Mesenchymal stem cell (in vitro differentiated cells and primary cell): Measurements from ENCODE around the gene IVL.

ENCODE experiments used
- DNase-seq: peaks from one replicate; pipeline ENCODE4 v3.0.0-alpha.2; 2013
- H2AFZ ChIP-seq: one replicate; pipeline ENCODE4 v1.6.1; 2013; ENCODE audit warnings: low read depth, mild to moderate bottlenecking, control low read depth, inconsistent platforms, low read length, moderate library complexity
- H2AK5ac ChIP-seq: 2 replicates; pipeline ENCODE4 v1.6.1; 2013; ENCODE audit warnings: low read length, moderate library complexity, mild to moderate bottlenecking, inconsistent platforms; ENCODE audit not compliant: severe bottlenecking
- H2BK120ac ChIP-seq: one replicate; pipeline ENCODE4 v1.6.1; 2013; ENCODE audit warnings: low read depth, mild to moderate bottlenecking, inconsistent platforms, low read length, moderate library complexity
- H2BK12ac ChIP-seq, 2 experiments: one replicate each; pipeline ENCODE4 v1.6.1; 2013; ENCODE audit warnings: inconsistent platforms in 2 of 2, low read length in 2 of 2, mild to moderate bottlenecking in 2 of 2, moderate library complexity in 2 of 2, control low read depth in 1 of 2
- H2BK15ac ChIP-seq: one replicate; pipeline ENCODE4 v1.6.1; 2013; ENCODE audit warnings: mild to moderate bottlenecking, low read depth, inconsistent platforms; ENCODE audit not compliant: poor library complexity, severe bottlenecking
- H2BK5ac ChIP-seq: 2 replicates; pipeline ENCODE4 v1.6.1; 2013; ENCODE audit warnings: low read depth, mild to moderate bottlenecking, low read length, control low read depth, inconsistent platforms; ENCODE audit not compliant: poor library complexity, severe bottlenecking
- H3K14ac ChIP-seq, 2 experiments: one replicate each; pipeline ENCODE4 v1.6.1; 2013; ENCODE audit warnings: inconsistent platforms in 2 of 2, low read length in 2 of 2, control low read depth in 1 of 2, mild to moderate bottlenecking in 1 of 2, moderate library complexity in 1 of 2
- H3K18ac ChIP-seq, 2 experiments: one replicate each; pipeline ENCODE4 v1.6.1; 2013; ENCODE audit warnings: inconsistent platforms in 2 of 2, low read length in 2 of 2, control low read depth in 1 of 2, low read depth in 1 of 2, mild to moderate bottlenecking in 1 of 2
- H3K23ac ChIP-seq, 2 experiments: one replicate each; pipeline ENCODE4 v1.6.1; 2013; ENCODE audit warnings: inconsistent platforms in 2 of 2, low read length in 2 of 2, mild to moderate bottlenecking in 2 of 2, moderate library complexity in 2 of 2, control low read depth in 1 of 2
- H3K27ac ChIP-seq: 2 replicates; pipeline ENCODE4 v1.5.1; 2013; ENCODE audit warnings: mild to moderate bottlenecking, moderate library complexity, low read length, control low read depth, inconsistent platforms; ENCODE audit not compliant: poor library complexity, severe bottlenecking
- H3K27me3 ChIP-seq, 2 experiments: 2 replicates each; pipeline versions ENCODE4 v1.6.1 to v1.7.0; 2013; ENCODE audit warnings: low read length in 2 of 2, mild to moderate bottlenecking in 2 of 2, moderate library complexity in 2 of 2, control low read depth in 1 of 2, inconsistent platforms in 1 of 2; ENCODE audit not compliant: control insufficient read depth in 1 of 2, insufficient read depth in 1 of 2
- H3K36me3 ChIP-seq, 2 experiments: 2 replicates each; pipeline versions ENCODE4 v1.6.1 to v1.7.0; 2013; ENCODE audit warnings: low read length in 2 of 2, control low read depth in 1 of 2, inconsistent platforms in 1 of 2, low read depth in 1 of 2, mild to moderate bottlenecking in 1 of 2; ENCODE audit not compliant: insufficient read depth in 2 of 2, control insufficient read depth in 1 of 2
- H3K4ac ChIP-seq, 2 experiments: one replicate each; pipeline ENCODE4 v1.6.1; 2013; ENCODE audit warnings: inconsistent platforms in 2 of 2, low read length in 2 of 2, mild to moderate bottlenecking in 2 of 2, moderate library complexity in 2 of 2, control low read depth in 1 of 2, low read depth in 1 of 2
- H3K4me1 ChIP-seq: 2 replicates; pipeline ENCODE4 v1.6.1; 2013; ENCODE audit warnings: low read depth, low read length, control low read depth; ENCODE audit not compliant: control insufficient read depth, insufficient read depth
- H3K4me2 ChIP-seq: 2 replicates; pipeline ENCODE4 v1.6.1; 2013; ENCODE audit warnings: low read length, mild to moderate bottlenecking, inconsistent platforms; ENCODE audit not compliant: poor library complexity, severe bottlenecking
- H3K4me3 ChIP-seq, 2 experiments: 2 replicates each; pipeline versions ENCODE4 v1.5.1 to v1.7.0; 2013; ENCODE audit warnings: low read length in 2 of 2, mild to moderate bottlenecking in 2 of 2, control low read depth in 1 of 2, low read depth in 1 of 2; ENCODE audit not compliant: insufficient read depth in 1 of 2
- H3K79me1 ChIP-seq: replicated peaks from 2 replicates; pipeline ENCODE4 v1.6.1; 2013; ENCODE audit warnings: mild to moderate bottlenecking, control low read depth, low read length, inconsistent platforms; ENCODE audit not compliant: poor library complexity, severe bottlenecking
- H3K9ac ChIP-seq: 2 replicates; pipeline ENCODE4 v1.7.0; 2013; ENCODE audit warnings: mild to moderate bottlenecking, low read length, moderate library complexity
- H3K9me3 ChIP-seq: 2 replicates; pipeline ENCODE4 v1.7.0; 2013; ENCODE audit warnings: mild to moderate bottlenecking, low read length; ENCODE audit not compliant: control insufficient read depth
- H4K8ac ChIP-seq: one replicate; pipeline ENCODE4 v1.6.1; 2013; ENCODE audit warnings: inconsistent platforms, mild to moderate bottlenecking, low read length, moderate library complexity
- H4K91ac ChIP-seq: one replicate; pipeline ENCODE4 v1.6.1; 2013; ENCODE audit warnings: mild to moderate bottlenecking, low read length, inconsistent platforms
- WGBS: methylation state at CpG from one replicate; pipeline ENCODE4 v1.1.7; 2013; ENCODE audit warnings: mixed read lengths; 5-methylcytosine and 5-hydroxymethylcytosine counted together

IVL gene

DNA sequence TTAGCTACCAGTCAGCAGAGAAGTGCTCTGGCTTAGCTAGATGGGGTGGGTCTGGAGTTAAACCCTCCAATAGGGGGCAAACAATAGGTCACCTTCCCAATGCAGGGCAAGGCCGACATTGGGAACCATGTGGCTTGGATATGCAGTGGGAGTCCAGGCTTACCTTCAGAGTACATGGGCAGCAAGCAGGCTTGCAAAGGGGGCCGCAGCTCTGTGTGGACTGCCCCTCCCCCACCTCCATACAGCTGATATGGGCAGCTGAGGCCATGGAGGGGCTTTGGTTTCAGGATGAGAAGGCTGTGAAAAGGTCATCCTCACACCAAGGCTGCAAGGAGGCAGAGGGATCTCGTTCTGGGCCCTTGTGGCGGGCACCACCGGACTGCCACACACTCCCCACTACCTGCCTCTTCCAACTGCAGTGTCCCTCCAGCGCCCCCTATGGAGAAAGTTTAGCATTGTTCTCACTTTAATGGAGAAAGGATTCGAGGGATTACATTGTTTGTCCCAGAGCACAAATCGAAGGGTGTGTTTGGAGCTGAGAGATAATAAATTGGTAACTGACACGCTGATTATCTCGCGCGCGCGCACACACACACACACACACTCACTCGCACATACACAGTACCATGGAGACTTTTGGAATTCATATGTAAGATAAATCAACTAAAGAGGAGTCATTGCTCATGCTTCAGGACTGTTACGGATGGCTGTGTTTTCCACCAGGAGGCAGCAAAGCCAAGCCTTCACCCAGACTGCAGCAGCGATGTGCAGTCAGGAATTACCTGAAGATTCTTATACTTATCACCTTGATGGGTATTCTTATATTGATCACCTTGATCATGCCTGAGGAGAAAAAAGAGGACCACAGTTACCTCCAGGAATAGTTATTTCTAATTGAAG lies 37.3 kb upstream of the IVL start:
- WGBS, result 54% methylated on average over 5 of the region's 17 CpGs
- no peaks in the 10 kb centered on the region for H3K4me1 ChIP-seq
- H3K23ac ChIP-seq, result no peak overlapping the region
- H3K18ac ChIP-seq, result no peak overlapping the region
- H2BK120ac ChIP-seq, result no peak overlapping the region
- H3K14ac ChIP-seq, result no peak overlapping the region
- H3K36me3 ChIP-seq, result no peaks in the 10 kb centered on the region
- no peak overlapping the region for H2BK15ac ChIP-seq
- no peak overlapping the region for H2BK12ac ChIP-seq
- no peak overlapping the region for H4K91ac ChIP-seq
- DNase-seq, result no peak
- H3K9me3 ChIP-seq, result no peaks in the 10 kb centered on the region
- H2AFZ ChIP-seq, result no peak overlapping the region
- H3K27me3 ChIP-seq, result no peaks in the 10 kb centered on the region
- peak overlapping the region; percentile 11 to 41 for H3K4me3 ChIP-seq
- no peaks in the 10 kb centered on the region for H3K79me1 ChIP-seq
- H2AK5ac ChIP-seq, result no peak overlapping the region
- no peak overlapping the region for H3K27ac ChIP-seq
- no peak overlapping the region for H3K4ac ChIP-seq
- no peak overlapping the region for H4K8ac ChIP-seq
- H2BK5ac ChIP-seq, result no peak overlapping the region
- no peak overlapping the region for H3K4me2 ChIP-seq
- H3K9ac ChIP-seq, result no peak overlapping the region

- Histone ChIP-seq H3K4me3 (no peak overlapping the region), H2BK120ac (no peak overlapping the region), H3K36me3 (no peaks in the 10 kb centered on the region), H3K27me3 (no peaks in the 10 kb centered on the region), H2BK15ac (no peak overlapping the region), H3K4me2 (no peak overlapping the region), H3K18ac (no peak overlapping the region), H3K4ac (no peak overlapping the region), H3K27ac (no peak overlapping the region), H4K91ac (no peak overlapping the region), H3K14ac (no peak overlapping the region), H3K9ac (no peak overlapping the region), H3K4me1 (no peaks in the 10 kb centered on the region), H3K79me1 (no peaks in the 10 kb centered on the region), H2BK12ac (no peak overlapping the region), H4K8ac (no peak overlapping the region), H2BK5ac (no peak overlapping the region), H3K9me3 (no peaks in the 10 kb centered on the region), H2AK5ac (no peak overlapping the region), H2AFZ (no peak overlapping the region), H3K23ac (no peak overlapping the region)
- WGBS, result 62% methylated on average over 6 of the region's 6 CpGs
- DNase-seq, result no peak
Measured at GRCh38 chr1:152871731-152872126, 36.6 kb upstream of the IVL start.

DNA sequence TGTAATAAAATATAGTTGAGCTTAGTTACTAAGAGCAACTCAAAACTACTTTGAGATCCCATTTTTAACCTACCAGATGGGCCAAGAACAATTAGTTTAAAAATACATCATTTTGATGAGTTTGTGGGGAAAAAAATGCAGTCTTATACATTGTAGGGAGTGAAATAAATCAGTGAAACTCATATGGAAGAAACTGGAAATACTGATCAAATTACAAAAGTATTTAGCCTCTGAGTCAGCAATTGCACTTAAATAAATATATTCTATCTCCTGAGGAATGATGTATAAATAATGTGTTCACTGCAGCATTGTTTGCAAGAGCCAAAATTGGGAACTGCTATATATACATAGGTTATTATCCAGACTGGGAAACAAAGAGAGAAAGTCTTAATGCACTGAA lies 34.9 kb upstream of the IVL start:
- Histone ChIP-seq H3K4ac (no peak overlapping the region), H3K27me3 (no peaks in the 10 kb centered on the region), H2AK5ac (no peak overlapping the region), H2AFZ (no peak overlapping the region), H2BK12ac (no peak overlapping the region), H2BK15ac (no peak overlapping the region), H3K4me3 (no peak overlapping the region), H3K36me3 (no peaks in the 10 kb centered on the region), H3K18ac (no peak overlapping the region), H3K9ac (no peak overlapping the region), H3K23ac (no peak overlapping the region), H2BK120ac (no peak overlapping the region), H3K9me3 (no peaks in the 10 kb centered on the region), H3K27ac (no peak overlapping the region), H3K4me2 (no peak overlapping the region), H4K8ac (no peak overlapping the region), H3K14ac (no peak overlapping the region), H2BK5ac (no peak overlapping the region), H3K79me1 (no peaks in the 10 kb centered on the region), H3K4me1 (no peaks in the 10 kb centered on the region), H4K91ac (no peak overlapping the region)
- no peak for DNase-seq

DNA sequence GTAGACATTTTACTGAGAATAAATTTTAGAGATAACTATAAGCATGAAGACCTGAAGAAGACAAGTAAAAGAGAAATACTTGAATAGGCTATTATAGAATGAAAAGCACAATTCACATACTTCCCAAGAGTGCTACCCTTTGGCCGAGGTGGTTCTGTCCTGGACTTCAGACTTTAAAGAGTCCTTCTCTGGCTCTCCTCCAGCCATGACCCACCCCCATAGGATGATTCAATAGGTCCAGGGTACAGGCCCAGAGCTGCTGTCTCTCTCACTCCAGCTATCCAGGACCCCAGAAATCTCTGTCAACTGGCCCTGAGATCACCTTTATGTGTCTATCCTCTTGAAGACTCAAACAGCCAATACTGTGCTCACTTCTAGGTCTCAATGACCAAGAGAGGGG lies 31.5 kb upstream of the IVL start:
- Histone ChIP-seq H3K36me3 (no peaks in the 10 kb centered on the region), H3K4me3 (no peak overlapping the region), H3K14ac (no peak overlapping the region), H3K9ac (no peak overlapping the region), H3K23ac (no peak overlapping the region), H2BK12ac (no peak overlapping the region), H4K8ac (no peak overlapping the region), H3K4me2 (no peak overlapping the region), H2AK5ac (no peak overlapping the region), H2BK15ac (no peak overlapping the region), H3K4me1 (no peaks in the 10 kb centered on the region), H3K18ac (no peak overlapping the region), H3K9me3 (no peaks in the 10 kb centered on the region), H2BK5ac (no peak overlapping the region), H3K27me3 (no peaks in the 10 kb centered on the region), H2BK120ac (no peak overlapping the region), H3K27ac (no peak overlapping the region), H3K4ac (no peak overlapping the region), H4K91ac (no peak overlapping the region), H2AFZ (no peak overlapping the region), H3K79me1 (no peaks in the 10 kb centered on the region)
- 51% methylated on average over 1 of the region's 1 CpG for WGBS
- no peak for DNase-seq
